Mesendoderm (in vitro differentiated cells): ENCODE data around the gene HS6ST1.

Experiments
- DNase-seq: peaks from one replicate; pipeline ENCODE4 v3.0.0; 2013
- H2AK5ac ChIP-seq: 2 replicates; pipeline ENCODE4 v1.6.1; 2013; ENCODE audit warnings: low read length, inconsistent platforms
- H2BK120ac ChIP-seq: 2 replicates; pipeline ENCODE4 v1.6.1; 2013; ENCODE audit warnings: low read depth, mild to moderate bottlenecking, low read length, moderate library complexity, mixed read lengths
- H2BK15ac ChIP-seq: replicated peaks from 2 replicates; pipeline ENCODE4 v1.6.1; 2013; ENCODE audit warnings: low read depth, mild to moderate bottlenecking, moderate library complexity
- H2BK5ac ChIP-seq: 2 replicates; pipeline ENCODE4 v1.6.1; 2013; ENCODE audit warnings: low read length, inconsistent platforms
- H3K18ac ChIP-seq: 2 replicates; pipeline ENCODE4 v1.6.1; 2013; ENCODE audit warnings: mild to moderate bottlenecking, low read length, mixed read lengths
- H3K23ac ChIP-seq: one replicate; pipeline ENCODE4 v1.6.1; 2013; ENCODE audit warnings: low read length
- H3K27ac ChIP-seq: 2 replicates; pipeline ENCODE4 v1.5.1; 2013; ENCODE audit warnings: low read depth, mild to moderate bottlenecking, inconsistent platforms, low read length, moderate library complexity
- H3K27me3 ChIP-seq: 2 replicates; pipeline ENCODE4 v1.6.1; 2013; ENCODE audit warnings: low read length, control low read depth, mild to moderate bottlenecking, inconsistent platforms; ENCODE audit not compliant: insufficient read depth, poor library complexity
- H3K36me3 ChIP-seq: 2 replicates; pipeline ENCODE4 v1.6.1; 2013; ENCODE audit warnings: low read length, inconsistent platforms; ENCODE audit not compliant: control insufficient read depth, insufficient read depth
- H3K4ac ChIP-seq: one replicate; pipeline ENCODE4 v1.6.1; 2013; ENCODE audit warnings: low read depth, mild to moderate bottlenecking, low read length, moderate library complexity
- H3K4me1 ChIP-seq: 2 replicates; pipeline ENCODE4 v1.6.1; 2013; ENCODE audit warnings: low read depth, low read length, inconsistent platforms; ENCODE audit not compliant: control insufficient read depth
- H3K4me2 ChIP-seq: 2 replicates; pipeline ENCODE4 v1.6.1; 2013; ENCODE audit warnings: low read length
- H3K4me3 ChIP-seq: 2 replicates; pipeline ENCODE4 v1.5.1; 2013; ENCODE audit warnings: mild to moderate bottlenecking, low read length
- H3K56ac ChIP-seq: one replicate; pipeline ENCODE4 v1.6.1; 2013; ENCODE audit warnings: low read length
- H3K79me1 ChIP-seq: 2 replicates; pipeline ENCODE4 v1.6.1; 2013; ENCODE audit warnings: low read length, inconsistent platforms
- H3K79me2 ChIP-seq: 2 replicates; pipeline ENCODE4 v1.6.1; 2013; ENCODE audit warnings: mild to moderate bottlenecking, low read length; ENCODE audit not compliant: control insufficient read depth, insufficient read depth
- H3K9ac ChIP-seq: 2 replicates; pipeline ENCODE4 v1.6.1; 2013; ENCODE audit warnings: low read length, inconsistent platforms
- H4K5ac ChIP-seq: one replicate; pipeline ENCODE4 v1.6.1; 2013; ENCODE audit warnings: low read length
- H4K8ac ChIP-seq: one replicate; pipeline ENCODE4 v1.6.1; 2013; ENCODE audit warnings: low read depth, mild to moderate bottlenecking, control low read depth, low read length, moderate library complexity
- WGBS: extraction: QIAGEN DNeasy Blood & Tissue Kit; methylation state at CpG from one replicate; pipeline ENCODE4 v1.1.7; 2013; ENCODE audit warnings: low lambda C conversion rate, missing lambda C conversion rate; ENCODE audit not compliant: insufficient coverage; ENCODE audit errors: extremely low coverage; 5-methylcytosine and 5-hydroxymethylcytosine counted together

The HS6ST1 gene

GRCh38 chr2:128304715-128305554 lies 13.7 kb downstream of the HS6ST1 start:
- Histone ChIP-seq H3K4me3 (no peak overlapping the region), H3K36me3 (peaks cover 1% of the 10 kb centered on the region), H3K27me3 (no peaks in the 10 kb centered on the region), H3K23ac (no peak overlapping the region), H2AK5ac (no peak overlapping the region), H3K4me1 (peaks cover 11% of the 10 kb centered on the region), H3K79me2 (peaks cover 99% of the 10 kb centered on the region), H3K18ac (no peak overlapping the region), H2BK120ac (no peak overlapping the region), H3K56ac (peak overlapping the region; percentile 56), H2BK15ac (no peak overlapping the region), H3K9ac (peak overlapping the region; percentile 47), H4K5ac (no peak overlapping the region), H2BK5ac (no peak overlapping the region), H3K4ac (no peak overlapping the region), H3K27ac (no peak overlapping the region), H3K79me1 (peaks cover 79% of the 10 kb centered on the region), H3K4me2 (no peak overlapping the region), H4K8ac (no peak overlapping the region)
- no CpG with 5 or more reads among the region's 11 CpGs for WGBS
- DNase-seq: peak; percentile 71

DNA sequence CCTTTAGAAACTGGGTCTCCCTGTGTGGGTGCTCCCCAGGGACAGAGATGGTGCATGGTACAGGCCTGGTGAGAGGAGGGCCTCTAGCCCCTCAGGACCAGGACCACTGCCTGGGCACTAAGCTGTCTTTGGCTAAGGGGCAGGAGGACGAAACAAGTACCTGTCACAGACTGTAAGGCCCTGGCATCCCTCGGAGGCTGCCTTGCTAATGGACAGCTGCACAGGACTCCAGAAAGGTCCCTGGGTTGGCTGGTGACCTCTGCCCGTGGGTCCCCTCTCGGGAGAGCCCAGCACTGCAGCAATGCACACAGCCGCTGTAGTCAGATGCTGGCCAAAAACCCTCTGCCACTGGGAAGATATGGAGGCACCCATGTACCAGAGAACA lies 14.3 kb downstream of the HS6ST1 start:
- Histone ChIP-seq H2BK15ac (no peak overlapping the region), H3K23ac (no peak overlapping the region), H3K4me2 (no peak overlapping the region), H3K27ac (no peak overlapping the region), H3K18ac (no peak overlapping the region), H3K36me3 (peaks cover 1% of the 10 kb centered on the region), H3K79me1 (peaks cover 76% of the 10 kb centered on the region), H3K4me3 (no peak overlapping the region), H4K5ac (no peak overlapping the region), H2BK120ac (no peak overlapping the region), H3K9ac (no peak overlapping the region), H3K4me1 (peaks cover 11% of the 10 kb centered on the region), H4K8ac (no peak overlapping the region), H3K27me3 (no peaks in the 10 kb centered on the region), H3K79me2 (peaks cover 99% of the 10 kb centered on the region), H2BK5ac (no peak overlapping the region), H3K56ac (no peak overlapping the region), H3K4ac (no peak overlapping the region), H2AK5ac (no peak overlapping the region)
- no peak for DNase-seq
- WGBS: no CpG with 5 or more reads among the region's 5 CpGs

- Histone ChIP-seq H3K36me3 (peaks cover 1% of the 10 kb centered on the region), H3K23ac (no peak overlapping the region), H3K27me3 (no peaks in the 10 kb centered on the region), H3K18ac (no peak overlapping the region), H2AK5ac (no peak overlapping the region), H3K9ac (no peak overlapping the region), H2BK120ac (no peak overlapping the region), H3K4ac (no peak overlapping the region), H3K56ac (no peak overlapping the region), H2BK15ac (no peak overlapping the region), H4K8ac (no peak overlapping the region), H3K27ac (no peak overlapping the region), H3K4me2 (no peak overlapping the region), H3K4me1 (peaks cover 11% of the 10 kb centered on the region), H4K5ac (no peak overlapping the region), H3K79me2 (peaks cover 99% of the 10 kb centered on the region), H3K79me1 (peaks cover 76% of the 10 kb centered on the region), H3K4me3 (no peak overlapping the region), H2BK5ac (no peak overlapping the region)
- no CpG with 5 or more reads among the region's 8 CpGs for WGBS
- no peak for DNase-seq
Measured at GRCh38 chr2:128303911-128304310, 14.8 kb downstream of the HS6ST1 start.

DNA sequence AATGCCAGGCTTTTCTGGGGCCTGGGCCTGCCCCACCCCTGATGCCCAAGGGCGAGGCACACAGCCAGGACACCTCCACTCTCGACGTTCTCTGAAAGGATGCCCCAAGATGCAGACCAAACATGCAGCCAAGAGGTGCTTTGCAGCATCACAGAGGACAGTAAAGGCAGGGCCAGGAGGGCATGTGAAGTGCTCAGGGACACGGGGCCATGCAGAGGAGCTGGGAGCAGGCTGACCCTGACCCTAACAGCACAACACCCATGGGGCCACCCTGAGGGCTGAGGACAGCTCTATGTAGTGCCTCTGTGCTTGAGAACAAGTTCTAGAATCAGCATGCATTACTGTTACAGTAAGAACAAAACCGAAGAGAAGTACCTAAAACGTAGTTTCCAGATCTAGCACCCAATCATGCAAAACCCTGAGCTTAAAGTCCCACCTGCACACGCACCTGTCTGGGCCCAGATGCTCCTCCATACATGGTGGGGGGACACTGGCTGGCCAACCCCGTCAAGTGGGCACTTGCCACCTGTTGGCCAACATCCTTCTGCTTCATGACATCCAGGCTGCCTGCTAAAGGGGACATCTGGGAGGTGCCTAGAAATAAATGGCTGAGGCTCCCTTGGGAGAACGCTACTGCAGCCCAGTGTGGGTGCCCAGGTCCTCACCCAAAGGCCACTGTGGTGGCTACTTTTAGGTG lies 15.4 kb downstream of the HS6ST1 start:
- no peak overlapping the region for H2BK15ac ChIP-seq
- H2BK5ac ChIP-seq: no peak overlapping the region
- H3K4me2 ChIP-seq: no peak overlapping the region
- H3K4me1 ChIP-seq: peaks cover 11% of the 10 kb centered on the region
- no peak overlapping the region for H4K5ac ChIP-seq
- WGBS: no CpG with 5 or more reads among the region's 9 CpGs
- no peak overlapping the region for H3K27ac ChIP-seq
- no peak overlapping the region for H2AK5ac ChIP-seq
- no peak for DNase-seq
- H3K79me2 ChIP-seq: peaks cover 99% of the 10 kb centered on the region
- H3K56ac ChIP-seq: no peak overlapping the region
- H3K18ac ChIP-seq: no peak overlapping the region
- no peaks in the 10 kb centered on the region for H3K27me3 ChIP-seq
- H3K4me3 ChIP-seq: no peak overlapping the region
- no peak overlapping the region for H2BK120ac ChIP-seq
- peaks cover 1% of the 10 kb centered on the region for H3K36me3 ChIP-seq
- H3K9ac ChIP-seq: no peak overlapping the region
- H3K79me1 ChIP-seq: peaks cover 78% of the 10 kb centered on the region
- H3K23ac ChIP-seq: no peak overlapping the region
- H4K8ac ChIP-seq: no peak overlapping the region
- no peak overlapping the region for H3K4ac ChIP-seq

DNA sequence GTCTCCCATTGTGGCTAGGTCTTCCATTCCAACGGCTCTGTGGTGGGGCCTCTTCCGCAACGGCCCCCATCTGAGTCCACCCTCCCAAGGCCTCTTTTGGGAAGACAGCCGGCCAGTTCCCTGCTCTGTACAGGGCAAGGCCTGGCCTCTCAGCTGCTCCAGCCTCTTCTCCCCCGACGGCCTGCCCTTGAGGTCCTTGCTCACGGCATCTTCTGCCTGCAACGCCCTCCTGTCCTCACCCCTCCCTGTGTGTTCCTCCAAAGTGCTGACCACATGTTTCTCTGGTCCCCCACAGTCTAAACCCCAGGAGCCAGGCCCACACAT lies 16.0 kb downstream of the HS6ST1 start:
- H3K27ac ChIP-seq: no peak overlapping the region
- H3K79me1 ChIP-seq: peaks cover 76% of the 10 kb centered on the region
- H2AK5ac ChIP-seq: no peak overlapping the region
- no peak overlapping the region for H3K23ac ChIP-seq
- peaks cover 11% of the 10 kb centered on the region for H3K4me1 ChIP-seq
- H3K18ac ChIP-seq: no peak overlapping the region
- no peak overlapping the region for H3K9ac ChIP-seq
- no peak overlapping the region for H4K5ac ChIP-seq
- no peak overlapping the region for H3K4ac ChIP-seq
- no peak overlapping the region for H3K4me2 ChIP-seq
- no peak overlapping the region for H4K8ac ChIP-seq
- H3K56ac ChIP-seq: no peak overlapping the region
- no peak overlapping the region for H3K4me3 ChIP-seq
- peaks cover 97% of the 10 kb centered on the region for H3K79me2 ChIP-seq
- no peak overlapping the region for H2BK5ac ChIP-seq
- no peak overlapping the region for H2BK120ac ChIP-seq
- no CpG with 5 or more reads among the region's 8 CpGs for WGBS
- H2BK15ac ChIP-seq: no peak overlapping the region
- no peak for DNase-seq
- peaks cover 1% of the 10 kb centered on the region for H3K36me3 ChIP-seq
- no peaks in the 10 kb centered on the region for H3K27me3 ChIP-seq
